HEK293 (cell line): ENCODE data around the gene UBXN4.

Experiments used
- CTCF ChIA-PET: fragments of 350-600 bp; formaldehyde crosslinking; extraction: SDS; loops from one replicate; lab custom pipeline; 2021; ENCODE audit warnings: antibody characterized with exemption; lab: Yijun Ruan, JAX
- POLR2A ChIA-PET: fragments of 300-600 bp; formaldehyde crosslinking; extraction: SDS; loops from one replicate; lab custom pipeline; 2020; ENCODE audit warnings: antibody characterized with exemption, inconsistent platforms; lab: Yijun Ruan, JAX
- H3K27ac ChIP-seq: fragments of 200-500 bp; sonication (Bioruptor generic); 2 replicates; pipeline ENCODE4 v1.5.1; 2014; ENCODE audit warnings: low read depth, low read length, control low read depth, inconsistent platforms; ENCODE audit errors: extremely low read depth
- H3K36me3 ChIP-seq, 2 experiments: fragments of 200-500 bp in 1 of 2; sonication (Bioruptor generic) in 1 of 2; 1 replicate in 1 of 2; 2 replicates in 1 of 2; pipeline ENCODE4 v1.5.1; 2014 to 2017; ENCODE audit warnings: inconsistent platforms in 2 of 2, low read length in 2 of 2; ENCODE audit not compliant: control insufficient read depth in 2 of 2, insufficient read depth in 1 of 2
- H3K4me1 ChIP-seq: fragments of 200-500 bp; sonication (Bioruptor generic); 2 replicates; pipeline ENCODE4 v1.5.1; 2014; ENCODE audit warnings: mild to moderate bottlenecking, low read length, inconsistent platforms; ENCODE audit not compliant: control insufficient read depth, insufficient read depth
- H3K4me3 ChIP-seq: 2 replicates; pipeline ENCODE4 v1.5.1; 2011; ENCODE audit warnings: low read depth, mild to moderate bottlenecking, control low read depth, low read length, moderate library complexity
- H3K9me3 ChIP-seq: fragments of 200-500 bp; sonication (Bioruptor generic); 2 replicates; pipeline ENCODE4 v1.5.1; 2014; ENCODE audit warnings: low read depth, low read length, inconsistent platforms; ENCODE audit not compliant: control insufficient read depth, insufficient read depth
- MYNN ChIP-seq: fragments of 450-650 bp; formaldehyde crosslinking; IDR thresholded peaks from 2 replicates; pipeline ENCODE4 v1.5.1; 2016; ENCODE audit warnings: missing biosample characterization, missing genetic modification characterization, borderline replicate concordance
- RBAK ChIP-seq: fragments of 450-650 bp; formaldehyde crosslinking; IDR thresholded peaks from 2 replicates; pipeline ENCODE4 v1.5.1; 2016; ENCODE audit warnings: missing biosample characterization, missing genetic modification characterization
- SETDB1 ChIP-seq: IDR thresholded peaks from one replicate; pipeline ENCODE4 v1.6.1; 2017; ENCODE audit warnings: mild to moderate bottlenecking, low read length, moderate library complexity, mixed read lengths; ENCODE audit not compliant: insufficient read length
- ZBTB17 ChIP-seq: fragments of 450-650 bp; formaldehyde crosslinking; IDR thresholded peaks from 2 replicates; pipeline ENCODE4 v1.5.1; 2016; ENCODE audit warnings: missing biosample characterization, missing genetic modification characterization
- ZFHX2 ChIP-seq: fragments of 450-650 bp; formaldehyde crosslinking; conservative IDR thresholded peaks from 2 replicates; pipeline ENCODE4 v1.5.1; 2016; ENCODE audit warnings: missing biosample characterization, missing genetic modification characterization
- ZNF175 ChIP-seq: fragments of 450-650 bp; formaldehyde crosslinking; IDR thresholded peaks from 2 replicates; pipeline ENCODE4 v1.5.1; 2016; ENCODE audit warnings: missing biosample characterization, missing genetic modification characterization
- ZNF266 ChIP-seq: fragments of 450-650 bp; formaldehyde crosslinking; IDR thresholded peaks from 2 replicates; pipeline ENCODE4 v1.5.1; 2016; ENCODE audit warnings: missing biosample characterization, missing genetic modification characterization, low read depth
- ZNF341 ChIP-seq: fragments of 450-650 bp; formaldehyde crosslinking; IDR thresholded peaks from 2 replicates; pipeline ENCODE4; 2016; ENCODE audit warnings: low read depth, missing biosample characterization, missing genetic modification characterization
- ZNF473 ChIP-seq: fragments of 450-650 bp; formaldehyde crosslinking; IDR thresholded peaks from 2 replicates; pipeline ENCODE4 v1.5.1; 2017; ENCODE audit warnings: missing biosample characterization, missing genetic modification characterization
- ZNF561 ChIP-seq: fragments of 450-650 bp; IDR thresholded peaks from 2 replicates; pipeline ENCODE4 v1.5.1; 2018; ENCODE audit warnings: missing biosample characterization, missing genetic modification characterization, borderline replicate concordance
- ZNF600 ChIP-seq: fragments of 450-650 bp; formaldehyde crosslinking; IDR thresholded peaks from 2 replicates; pipeline ENCODE4 v1.5.1; 2016; ENCODE audit warnings: missing biosample characterization, missing genetic modification characterization
- ZNF629 ChIP-seq: fragments of 450-650 bp; formaldehyde crosslinking; IDR thresholded peaks from 2 replicates; pipeline ENCODE4 v1.5.1; 2017; ENCODE audit warnings: missing biosample characterization, missing genetic modification characterization
- ZNF670 ChIP-seq: fragments of 450-650 bp; formaldehyde crosslinking; IDR thresholded peaks from 2 replicates; pipeline ENCODE4 v1.5.1; 2016; ENCODE audit warnings: missing biosample characterization, missing genetic modification characterization, low read depth
- ZNF776 ChIP-seq: fragments of 450-650 bp; formaldehyde crosslinking; IDR thresholded peaks from 2 replicates; pipeline ENCODE4 v1.5.0; 2017; ENCODE audit warnings: missing biosample characterization, missing genetic modification characterization, borderline replicate concordance
- ZNF791 ChIP-seq: fragments of 450-650 bp; formaldehyde crosslinking; IDR thresholded peaks from 2 replicates; pipeline ENCODE4 v1.5.1; 2016; ENCODE audit warnings: missing biosample characterization, missing genetic modification characterization
- ZSCAN16 ChIP-seq: fragments of 450-650 bp; formaldehyde crosslinking; IDR thresholded peaks from 2 replicates; pipeline ENCODE4 v1.5.1; 2016; ENCODE audit warnings: missing biosample characterization, missing genetic modification characterization
- ZSCAN23 ChIP-seq: fragments of 450-650 bp; formaldehyde crosslinking; IDR thresholded peaks from 2 replicates; pipeline ENCODE4 v1.5.1; 2016; ENCODE audit warnings: missing biosample characterization, missing genetic modification characterization
- ZXDB ChIP-seq: fragments of 450-650 bp; formaldehyde crosslinking; IDR thresholded peaks from 2 replicates; pipeline ENCODE4 v1.5.1; 2016; ENCODE audit warnings: missing biosample characterization, missing genetic modification characterization
- TF ChIP-seq, protein P1 (sequence below): fragments of 450-650 bp; formaldehyde crosslinking; IDR thresholded peaks from 2 replicates; pipeline ENCODE4 v1.5.1; 2016; ENCODE audit warnings: missing biosample characterization, missing genetic modification characterization
- TF ChIP-seq, protein P2 (sequence below): fragments of 450-650 bp; formaldehyde crosslinking; IDR thresholded peaks from 2 replicates; pipeline ENCODE4 v1.5.1; 2016; ENCODE audit warnings: missing biosample characterization, missing genetic modification characterization
- TF ChIP-seq, protein P3 (sequence below): fragments of 450-650 bp; formaldehyde crosslinking; IDR thresholded peaks from 2 replicates; pipeline ENCODE4 v1.5.1; 2016; ENCODE audit warnings: missing biosample characterization, missing genetic modification characterization, low read depth
- TF ChIP-seq, protein P4 (sequence below): fragments of 450-650 bp; formaldehyde crosslinking; IDR thresholded peaks from 2 replicates; pipeline ENCODE4 v1.5.1; 2016; ENCODE audit warnings: missing biosample characterization, missing genetic modification characterization
- TF ChIP-seq, protein P5 (sequence below): fragments of 450-650 bp; formaldehyde crosslinking; IDR thresholded peaks from 2 replicates; pipeline ENCODE4 v1.5.1; 2017; ENCODE audit warnings: missing biosample characterization, missing genetic modification characterization

Gene UBXN4

DNA sequence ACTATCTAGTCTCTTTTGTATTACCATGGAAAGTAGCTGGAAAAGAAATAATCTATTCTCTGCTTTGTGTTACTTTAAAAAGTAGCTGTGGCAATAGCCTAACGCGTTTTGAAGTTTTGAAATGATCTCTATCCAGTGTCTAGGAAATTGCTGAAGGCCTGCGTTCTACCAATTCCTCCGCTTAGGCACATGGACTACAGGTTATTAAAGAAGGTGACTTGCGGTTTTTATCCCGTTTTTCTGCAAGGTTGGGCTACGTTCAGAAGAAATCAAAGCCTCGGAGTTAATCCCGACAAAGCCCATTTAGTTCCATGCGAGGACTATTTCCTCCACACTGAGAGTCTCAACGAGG lies 636 bp upstream of the UBXN4 start:
- no peak for TF ChIP-seq ZNF791 (tag by site-specific recombination)
- no peak for TF ChIP-seq ZNF266 (tag by site-specific recombination)
- TF ChIP-seq ZSCAN23 (tag by site-specific recombination) = no peak
- no peak for TF ChIP-seq MYNN (tag by site-specific recombination)
- no peak for TF ChIP-seq ZNF600
- TF ChIP-seq ZNF561 (tag by site-specific recombination) = no peak
- TF ChIP-seq SETDB1 = no peak
- no peak for TF ChIP-seq ZBTB17 (tag by site-specific recombination)
- TF ChIP-seq RBAK (tag by site-specific recombination) = no peak
- no peak for TF ChIP-seq ZNF629 (tag by site-specific recombination)
- no peak for TF ChIP-seq ZFHX2 (tag by site-specific recombination)
- TF ChIP-seq, protein P1, sequence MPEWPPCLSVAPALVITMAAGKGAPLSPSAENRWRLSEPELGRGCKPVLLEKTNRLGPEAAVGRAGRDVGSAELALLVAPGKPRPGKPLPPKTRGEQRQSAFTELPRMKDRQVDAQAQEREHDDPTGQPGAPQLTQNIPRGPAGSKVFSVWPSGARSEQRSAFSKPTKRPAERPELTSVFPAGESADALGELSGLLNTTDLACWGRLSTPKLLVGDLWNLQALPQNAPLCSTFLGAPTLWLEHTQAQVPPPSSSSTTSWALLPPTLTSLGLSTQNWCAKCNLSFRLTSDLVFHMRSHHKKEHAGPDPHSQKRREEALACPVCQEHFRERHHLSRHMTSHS (tag by site-specific recombination) = no peak
- TF ChIP-seq, protein P2, sequence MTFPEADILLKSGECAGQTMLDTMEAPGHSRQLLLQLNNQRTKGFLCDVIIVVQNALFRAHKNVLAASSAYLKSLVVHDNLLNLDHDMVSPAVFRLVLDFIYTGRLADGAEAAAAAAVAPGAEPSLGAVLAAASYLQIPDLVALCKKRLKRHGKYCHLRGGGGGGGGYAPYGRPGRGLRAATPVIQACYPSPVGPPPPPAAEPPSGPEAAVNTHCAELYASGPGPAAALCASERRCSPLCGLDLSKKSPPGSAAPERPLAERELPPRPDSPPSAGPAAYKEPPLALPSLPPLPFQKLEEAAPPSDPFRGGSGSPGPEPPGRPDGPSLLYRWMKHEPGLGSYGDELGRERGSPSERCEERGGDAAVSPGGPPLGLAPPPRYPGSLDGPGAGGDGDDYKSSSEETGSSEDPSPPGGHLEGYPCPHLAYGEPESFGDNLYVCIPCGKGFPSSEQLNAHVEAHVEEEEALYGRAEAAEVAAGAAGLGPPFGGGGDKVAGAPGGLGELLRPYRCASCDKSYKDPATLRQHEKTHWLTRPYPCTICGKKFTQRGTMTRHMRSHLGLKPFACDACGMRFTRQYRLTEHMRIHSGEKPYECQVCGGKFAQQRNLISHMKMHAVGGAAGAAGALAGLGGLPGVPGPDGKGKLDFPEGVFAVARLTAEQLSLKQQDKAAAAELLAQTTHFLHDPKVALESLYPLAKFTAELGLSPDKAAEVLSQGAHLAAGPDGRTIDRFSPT (tag by site-specific recombination) = no peak
- no peak for TF ChIP-seq ZXDB (tag by site-specific recombination)
- H3K27ac ChIP-seq = no peak overlapping the region
- H3K36me3 ChIP-seq = peaks cover 5 to 11% of the 10 kb centered on the region in 2 experiments; a peak in 2 of 3 replicates
- no peak overlapping the region for H3K4me3 ChIP-seq
- peaks cover 8% of the 10 kb centered on the region; the same call in 1 of the 2 replicates for H3K4me1 ChIP-seq
- ChIA-PET POLR2A (interaction anchor here (0.7 kb wide), 1 partner anchor 698 kb away, joined by 6 read pairs; no protein-coding TSS in a partner anchor), CTCF (interaction anchor here (0.8 to 1.1 kb wide), 4 partner anchors 13 to 56 kb away, joined by 3 to 4 read pairs (median 3); no protein-coding TSS in a partner anchor)
- no peaks in the 10 kb centered on the region for H3K9me3 ChIP-seq

DNA sequence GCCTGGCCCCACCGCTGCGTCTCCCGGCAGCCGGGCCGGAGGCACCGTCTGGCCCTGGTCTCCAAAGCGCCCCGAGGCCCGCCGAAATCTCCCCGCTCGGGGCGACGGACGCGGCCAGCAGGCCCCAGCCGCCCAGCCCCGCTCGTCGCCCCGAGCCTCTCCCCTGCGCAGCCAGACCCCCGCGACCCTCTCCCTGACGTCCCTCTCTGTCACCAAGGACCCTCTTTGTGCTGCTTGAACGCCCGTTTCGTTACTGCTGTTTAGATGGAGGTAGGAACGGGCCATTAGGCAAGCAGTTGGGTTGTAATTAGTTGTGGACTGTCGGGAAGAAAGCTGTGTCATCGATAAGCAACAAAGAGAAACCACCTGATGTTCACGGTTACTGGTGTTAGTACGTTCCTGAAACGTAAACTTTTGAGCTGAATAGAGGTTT lies 686 bp downstream of the UBXN4 start:
- CTCF ChIA-PET = interaction anchor here (1.5 kb wide), 1 partner anchor 55 kb away, joined by 10 read pairs; no protein-coding TSS in a partner anchor
- TF ChIP-seq ZNF670 = no peak
- TF ChIP-seq, protein P3, sequence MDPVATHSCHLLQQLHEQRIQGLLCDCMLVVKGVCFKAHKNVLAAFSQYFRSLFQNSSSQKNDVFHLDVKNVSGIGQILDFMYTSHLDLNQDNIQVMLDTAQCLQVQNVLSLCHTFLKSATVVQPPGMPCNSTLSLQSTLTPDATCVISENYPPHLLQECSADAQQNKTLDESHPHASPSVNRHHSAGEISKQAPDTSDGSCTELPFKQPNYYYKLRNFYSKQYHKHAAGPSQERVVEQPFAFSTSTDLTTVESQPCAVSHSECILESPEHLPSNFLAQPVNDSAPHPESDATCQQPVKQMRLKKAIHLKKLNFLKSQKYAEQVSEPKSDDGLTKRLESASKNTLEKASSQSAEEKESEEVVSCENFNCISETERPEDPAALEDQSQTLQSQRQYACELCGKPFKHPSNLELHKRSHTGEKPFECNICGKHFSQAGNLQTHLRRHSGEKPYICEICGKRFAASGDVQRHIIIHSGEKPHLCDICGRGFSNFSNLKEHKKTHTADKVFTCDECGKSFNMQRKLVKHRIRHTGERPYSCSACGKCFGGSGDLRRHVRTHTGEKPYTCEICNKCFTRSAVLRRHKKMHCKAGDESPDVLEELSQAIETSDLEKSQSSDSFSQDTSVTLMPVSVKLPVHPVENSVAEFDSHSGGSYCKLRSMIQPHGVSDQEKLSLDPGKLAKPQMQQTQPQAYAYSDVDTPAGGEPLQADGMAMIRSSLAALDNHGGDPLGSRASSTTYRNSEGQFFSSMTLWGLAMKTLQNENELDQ (tag by site-specific recombination) = no peak
- TF ChIP-seq, protein P4, sequence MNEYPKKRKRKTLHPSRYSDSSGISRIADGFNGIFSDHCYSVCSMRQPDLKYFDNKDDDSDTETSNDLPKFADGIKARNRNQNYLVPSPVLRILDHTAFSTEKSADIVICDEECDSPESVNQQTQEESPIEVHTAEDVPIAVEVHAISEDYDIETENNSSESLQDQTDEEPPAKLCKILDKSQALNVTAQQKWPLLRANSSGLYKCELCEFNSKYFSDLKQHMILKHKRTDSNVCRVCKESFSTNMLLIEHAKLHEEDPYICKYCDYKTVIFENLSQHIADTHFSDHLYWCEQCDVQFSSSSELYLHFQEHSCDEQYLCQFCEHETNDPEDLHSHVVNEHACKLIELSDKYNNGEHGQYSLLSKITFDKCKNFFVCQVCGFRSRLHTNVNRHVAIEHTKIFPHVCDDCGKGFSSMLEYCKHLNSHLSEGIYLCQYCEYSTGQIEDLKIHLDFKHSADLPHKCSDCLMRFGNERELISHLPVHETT (tag by site-specific recombination) = no peak
- no peak for TF ChIP-seq ZNF473
- TF ChIP-seq ZNF341 (tag by site-specific recombination) = 0 out of 2 replicates have a peak, but pooled peaks have one; percentile 1
- no peak for TF ChIP-seq ZNF776 (tag by site-specific recombination)
- TF ChIP-seq ZSCAN16 (tag by site-specific recombination) = no peak
- TF ChIP-seq, protein P5, sequence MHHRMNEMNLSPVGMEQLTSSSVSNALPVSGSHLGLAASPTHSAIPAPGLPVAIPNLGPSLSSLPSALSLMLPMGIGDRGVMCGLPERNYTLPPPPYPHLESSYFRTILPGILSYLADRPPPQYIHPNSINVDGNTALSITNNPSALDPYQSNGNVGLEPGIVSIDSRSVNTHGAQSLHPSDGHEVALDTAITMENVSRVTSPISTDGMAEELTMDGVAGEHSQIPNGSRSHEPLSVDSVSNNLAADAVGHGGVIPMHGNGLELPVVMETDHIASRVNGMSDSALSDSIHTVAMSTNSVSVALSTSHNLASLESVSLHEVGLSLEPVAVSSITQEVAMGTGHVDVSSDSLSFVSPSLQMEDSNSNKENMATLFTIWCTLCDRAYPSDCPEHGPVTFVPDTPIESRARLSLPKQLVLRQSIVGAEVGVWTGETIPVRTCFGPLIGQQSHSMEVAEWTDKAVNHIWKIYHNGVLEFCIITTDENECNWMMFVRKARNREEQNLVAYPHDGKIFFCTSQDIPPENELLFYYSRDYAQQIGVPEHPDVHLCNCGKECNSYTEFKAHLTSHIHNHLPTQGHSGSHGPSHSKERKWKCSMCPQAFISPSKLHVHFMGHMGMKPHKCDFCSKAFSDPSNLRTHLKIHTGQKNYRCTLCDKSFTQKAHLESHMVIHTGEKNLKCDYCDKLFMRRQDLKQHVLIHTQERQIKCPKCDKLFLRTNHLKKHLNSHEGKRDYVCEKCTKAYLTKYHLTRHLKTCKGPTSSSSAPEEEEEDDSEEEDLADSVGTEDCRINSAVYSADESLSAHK (tag by site-specific recombination) = no peak
- TF ChIP-seq ZNF175 (tag by site-specific recombination) = no peak

More for the DNA sequence above, 686 bp downstream of the UBXN4 start:
- POLR2A ChIA-PET = interaction anchor here (0.5 kb wide), 1 partner anchor 18 kb away, joined by 3 read pairs; no protein-coding TSS in a partner anchor
- peak overlapping the region; percentile 67 for H3K4me3 ChIP-seq
- peak overlapping the region; percentile 83 for H3K27ac ChIP-seq
- peaks cover 9 to 24% of the 10 kb centered on the region in 2 experiments; a peak in 2 of 3 replicates for H3K36me3 ChIP-seq
- peaks cover 8% of the 10 kb centered on the region; the same call in 1 of the 2 replicates for H3K4me1 ChIP-seq
- H3K9me3 ChIP-seq = no peaks in the 10 kb centered on the region
